Endothelial cell of umbilical vein (primary cell): ENCODE measurements around the gene SH2D3C. TPM values are rescaled to one million over a fixed set of nuclear protein-coding genes. Genes with fewer than 3 reads are reported as not detected.

Experiments
- BruUV-seq: library from RNA; stranded (reverse); fragments of 400-500 nt; replicated peaks from 2 replicates; lab custom pipeline; 2021; lab: Mats Ljungman, UMichigan
- CTCF ChIA-PET: fragments of 300-600, 350-600 bp; sonication (Branson Sonifier 250); formaldehyde crosslinking; loops from one replicate; lab custom pipeline; 2021; ENCODE audit warnings: antibody characterized with exemption, inconsistent platforms; lab: Charles Lee
- POLR2A ChIA-PET: fragments of 300-600, 350-600 bp; sonication (Branson Sonifier 250); formaldehyde crosslinking; loops from one replicate; lab custom pipeline; 2021; ENCODE audit warnings: antibody characterized with exemption, inconsistent platforms; lab: Charles Lee
- DNase-seq: peaks from one replicate; pipeline ENCODE4 v3.0.0-alpha.2; 2011; ENCODE audit warnings: low read depth, low spot score
- FAIRE-seq: peaks from 2 replicates; lab custom pipeline; 2011; peaks lifted over from hg19 to GRCh38; lab: Jason Lieb, UNC
- H2AFZ ChIP-seq: 2 replicates; pipeline ENCODE4 v1.6.0; 2012; ENCODE audit warnings: low read depth, low read length, control low read depth, inconsistent platforms
- H3K27ac ChIP-seq: 2 replicates; pipeline ENCODE4 v1.5.1; 2011; ENCODE audit warnings: low read depth, mild to moderate bottlenecking, control low read depth, low read length, moderate library complexity; ENCODE audit not compliant: insufficient read depth
- H3K27me3 ChIP-seq, 2 experiments: 2 replicates each; pipeline versions ENCODE4 v1.6.0 to v1.6.1; 2011; ENCODE audit warnings: low read length in 2 of 2, mixed read lengths in 1 of 2; ENCODE audit not compliant: control insufficient read depth in 2 of 2, insufficient read depth in 2 of 2
- H3K36me3 ChIP-seq, 2 experiments: 2 replicates in 1 of 2; 3 replicates in 1 of 2; pipeline ENCODE4 v1.5.1; 2011; ENCODE audit warnings: low read length in 2 of 2, mild to moderate bottlenecking in 1 of 2, moderate library complexity in 1 of 2; ENCODE audit not compliant: control insufficient read depth in 2 of 2, insufficient read depth in 2 of 2; ENCODE audit errors: extremely low read depth in 1 of 2
- H3K4me1 ChIP-seq: 3 replicates; pipeline ENCODE4 v1.5.1; 2011; ENCODE audit warnings: mild to moderate bottlenecking, low read length; ENCODE audit not compliant: control insufficient read depth, insufficient read depth; ENCODE audit errors: extremely low read depth
- H3K4me2 ChIP-seq: 2 replicates; pipeline ENCODE4 v1.6.1; 2011; ENCODE audit warnings: low read length, control low read depth, mixed read lengths; ENCODE audit not compliant: insufficient read depth
- H3K4me3 ChIP-seq, 3 experiments: fragments of 200-600 bp in 1 of 3; sonication (generic), shearing (Covaris generic) in 1 of 3; replicated peaks in 1 of 3; 2 replicates each; pipeline ENCODE4 v1.5.1; 2011 to 2016; ENCODE audit warnings: control low read depth in 3 of 3, low read length in 3 of 3, mild to moderate bottlenecking in 2 of 3, inconsistent platforms in 1 of 3, low read depth in 1 of 3, moderate library complexity in 1 of 3; ENCODE audit not compliant: insufficient read depth in 1 of 3
- H3K79me2 ChIP-seq: 2 replicates; pipeline ENCODE4 v1.6.0; 2012; ENCODE audit warnings: low read length, inconsistent platforms; ENCODE audit not compliant: control insufficient read depth, insufficient read depth
- H3K9ac ChIP-seq: replicated peaks from 2 replicates; pipeline ENCODE3; 2011; ENCODE audit warnings: low read length, control low read depth; ENCODE audit not compliant: insufficient read depth; ENCODE audit errors: extremely low read depth
- H3K9me1 ChIP-seq: replicated peaks from 3 replicates; pipeline ENCODE4 v1.6.0; 2011; ENCODE audit warnings: mild to moderate bottlenecking, low read length; ENCODE audit not compliant: control insufficient read depth, insufficient read depth; ENCODE audit errors: extremely low read depth
- H3K9me3 ChIP-seq: replicated peaks from 2 replicates; pipeline ENCODE4 v1.5.1; 2012; ENCODE audit warnings: low read length, inconsistent platforms; ENCODE audit not compliant: control insufficient read depth, insufficient read depth
- H4K20me1 ChIP-seq: replicated peaks from 2 replicates; pipeline ENCODE3; 2011; ENCODE audit warnings: mild to moderate bottlenecking, low read length; ENCODE audit not compliant: control insufficient read depth, insufficient read depth; ENCODE audit errors: extremely low read depth
- GATA2 ChIP-seq: IDR thresholded peaks from 2 replicates; pipeline ENCODE4 v1.7.0; 2011; ENCODE audit warnings: low read depth, mild to moderate bottlenecking, moderate library complexity, mixed read lengths, low read length; ENCODE audit not compliant: insufficient read length, insufficient read depth
- MYC ChIP-seq: IDR thresholded peaks from one replicate; pipeline ENCODE4 v1.6.1; 2011; ENCODE audit warnings: mild to moderate bottlenecking, low read depth, low read length
- POLR2A ChIP-seq: IDR thresholded peaks from 2 replicates; pipeline ENCODE4 v1.6.1; 2012; ENCODE audit warnings: low read depth, mild to moderate bottlenecking, control low read depth, low read length
- POLR2AphosphoS5 ChIP-seq: IDR thresholded peaks from 2 replicates; pipeline ENCODE4 v1.6.1; 2012; ENCODE audit warnings: low read depth, mild to moderate bottlenecking, control low read depth, low read length, moderate library complexity; ENCODE audit not compliant: insufficient read depth
- dilution Hi-C: fragments of 300-500 bp; cut with MboI; formaldehyde crosslinking; loops from one replicate; pipeline ENCODE4 v1.15.0; 2019; ENCODE audit warnings: low sequenced_read_pairs; ENCODE audit not compliant: extremely low pct_ligation_motif_present
- intact Hi-C: fragments of 100-400 bp; cut with micrococcal nuclease; formaldehyde crosslinking; loops from one replicate; pipeline ENCODE4 v1.10.0; 2022
- polyA plus RNA-seq, 4 experiments: library from polyadenylated mRNA; depleted of rRNA in 3 of 4; stranded (reverse) in 3 of 4; unstranded in 1 of 4; fragments of >200 nt; gene quantifications; 2 replicates each; pipeline versions ENCODE4 v1.2.1 to v1.2.3, GENCODE V29; 2011 to 2012; ENCODE audit warnings: missing spikeins in 1 of 4
- total RNA-seq: library from RNA; stranded (reverse); gene quantifications from 2 replicates; pipeline ENCODE4 v1.2.3, GENCODE V29; 2021

The SH2D3C gene
- total and polyA plus RNA-seq, 2 donors (not counting 3 experiments of a cell fraction or from before 2014, with no cell fraction given) = 95.0 to 173 TPM

DNA sequence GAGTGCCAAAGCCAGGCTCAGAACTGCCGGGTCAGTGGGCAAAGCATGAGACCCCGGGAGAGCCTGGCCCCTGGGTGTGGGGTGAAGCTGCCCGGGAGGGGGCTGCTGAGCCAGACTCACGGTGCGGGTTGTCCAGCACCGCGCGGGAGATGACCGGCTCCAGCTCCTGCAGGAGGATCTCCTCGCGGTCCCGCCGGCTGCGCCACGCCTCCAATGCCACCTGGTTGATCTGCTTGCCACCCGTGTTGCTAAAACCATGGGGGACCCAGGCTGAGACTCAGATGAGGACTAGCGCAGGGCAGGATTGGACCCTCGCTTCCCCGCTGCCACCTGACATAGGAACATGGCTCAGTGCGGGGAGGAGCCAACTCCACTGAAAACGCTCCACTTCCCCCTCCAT lies 46.0 kb downstream of the SH2D3C start:
- H3K4me3 ChIP-seq = no peak overlapping the region
- H3K4me2 ChIP-seq = no peak overlapping the region
- ChIA-PET CTCF (interaction anchor here (1.4 kb wide), 1 partner anchor 142 kb away, joined by 6 read pairs; no protein-coding TSS in a partner anchor), POLR2A (interaction anchor here (0.5 kb wide), 1 partner anchor 24 kb away, joined by 5 read pairs; no protein-coding TSS in a partner anchor)
- no peak overlapping the region for H3K9ac ChIP-seq
- H3K36me3 ChIP-seq = peaks cover 0 to 12% of the 10 kb centered on the region in 2 experiments
- H2AFZ ChIP-seq = no peak overlapping the region
- no peaks in the 10 kb centered on the region for H3K9me1 ChIP-seq
- no peaks in the 10 kb centered on the region for H4K20me1 ChIP-seq
- dilution Hi-C loops = no loop called here
- no peaks in the 10 kb centered on the region for H3K9me3 ChIP-seq
- H3K27ac ChIP-seq = no peak overlapping the region
- H3K4me1 ChIP-seq = peaks cover 12% of the 10 kb centered on the region
- H3K79me2 ChIP-seq = peaks cover 2% of the 10 kb centered on the region
- intact Hi-C loops = no loop called here
- H3K27me3 ChIP-seq = no peaks in the 10 kb centered on the region
- no TSS peak for BruUV-seq
- DNase-seq (no peak), FAIRE-seq (no peak)
- no peak for TF ChIP-seq GATA2

DNA sequence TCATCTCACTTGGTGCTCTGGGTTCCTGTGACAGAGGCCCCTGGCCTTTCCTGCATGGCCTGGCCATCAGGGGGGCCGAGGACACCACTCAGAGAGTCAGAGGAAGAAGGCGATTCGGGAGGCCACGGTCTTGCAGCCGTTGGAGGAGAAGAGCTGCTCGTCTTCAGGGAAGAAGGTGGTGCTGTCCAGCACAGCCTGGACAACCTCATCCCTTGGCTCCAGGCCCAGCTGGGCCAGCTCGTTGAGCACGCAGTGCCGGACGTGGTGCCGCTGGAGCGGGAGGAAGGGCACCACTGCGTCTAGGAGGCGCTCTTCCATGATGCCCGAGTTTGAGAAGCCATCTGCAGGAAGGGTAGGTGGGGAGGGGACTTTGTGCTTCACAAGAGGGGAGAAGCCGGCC lies 46.5 kb downstream of the SH2D3C start:
- Histone ChIP-seq H3K36me3 (peaks cover 0 to 12% of the 10 kb centered on the region in 2 experiments), H3K79me2 (peaks cover 2% of the 10 kb centered on the region), H2AFZ (no peak overlapping the region), H3K27ac (no peak overlapping the region), H3K4me3 (no peak overlapping the region), H3K27me3 (no peaks in the 10 kb centered on the region), H4K20me1 (no peaks in the 10 kb centered on the region), H3K4me2 (no peak overlapping the region), H3K9ac (no peak overlapping the region), H3K9me1 (no peaks in the 10 kb centered on the region), H3K4me1 (peaks cover 12% of the 10 kb centered on the region), H3K9me3 (no peaks in the 10 kb centered on the region)
- ChIA-PET CTCF (interaction anchor here (1.5 kb wide), 1 partner anchor 143 kb away, joined by 4 read pairs; no protein-coding TSS in a partner anchor), POLR2A (interaction anchor here (0.5 kb wide), 1 partner anchor 25 kb away, joined by 5 read pairs; no protein-coding TSS in a partner anchor)
- no TSS peak for BruUV-seq
- DNase-seq = no peak
- no peak for FAIRE-seq
- intact Hi-C loops = no loop called here
- TF ChIP-seq MYC (no peak), POLR2A (no peak), POLR2AphosphoS5 (no peak)
- dilution Hi-C loops = no loop called here
